OCI-LY1 (cell line): ENCODE measurements around the gene CHN2.

ENCODE experiments used
- H2AFZ ChIP-seq: fragments of 200-600 bp; sonication (generic), shearing (Covaris generic); 2 replicates; pipeline ENCODE4 v1.6.0; 2014; ENCODE audit warnings: antibody characterized with exemption, mild to moderate bottlenecking, low read length
- H3F3A ChIP-seq: fragments of 200-600 bp; sonication (generic), shearing (Covaris generic); 2 replicates; pipeline ENCODE4 v1.6.0; 2014; ENCODE audit warnings: mild to moderate bottlenecking, antibody characterized with exemption, low read length, moderate library complexity; ENCODE audit not compliant: insufficient read depth
- H3K27ac ChIP-seq: fragments of 200-600 bp; sonication (generic); 2 replicates; pipeline ENCODE4 v1.5.1; 2014; ENCODE audit warnings: low read length, mixed run types, mild to moderate bottlenecking, low read depth; ENCODE audit not compliant: poor library complexity, severe bottlenecking
- H3K27me3 ChIP-seq: fragments of 200-600 bp; sonication (generic); 2 replicates; pipeline ENCODE4 v1.6.0; 2014; ENCODE audit warnings: antibody characterized with exemption, mild to moderate bottlenecking, low read length, moderate library complexity; ENCODE audit not compliant: insufficient read depth
- H3K36me3 ChIP-seq: fragments of 200-600 bp; sonication (generic); 2 replicates; pipeline ENCODE4 v1.6.1; 2014; ENCODE audit warnings: mild to moderate bottlenecking, antibody characterized with exemption, low read length, moderate library complexity, mixed read lengths; ENCODE audit not compliant: insufficient read depth
- H3K4me1 ChIP-seq: fragments of 200-600 bp; sonication (generic); 2 replicates; pipeline ENCODE4 v1.5.1; 2014; ENCODE audit warnings: mild to moderate bottlenecking, low read length, moderate library complexity; ENCODE audit not compliant: insufficient read depth, severe bottlenecking
- H3K4me2 ChIP-seq: fragments of 200-600 bp; sonication (generic), shearing (Covaris generic); 2 replicates; pipeline ENCODE4 v1.6.1; 2014; ENCODE audit warnings: low read length
- H3K4me3 ChIP-seq: fragments of 200-600 bp; sonication (generic); 2 replicates; pipeline ENCODE4 v1.5.1; 2014; ENCODE audit warnings: low read length, low read depth, mild to moderate bottlenecking, mixed read lengths; ENCODE audit not compliant: poor library complexity, severe bottlenecking
- H3K79me2 ChIP-seq: fragments of 200-600 bp; shearing (Covaris generic); 2 replicates; pipeline ENCODE4 v1.6.1; 2016; ENCODE audit warnings: mixed run types, low read length, mixed read lengths; ENCODE audit not compliant: insufficient read depth
- H3K9ac ChIP-seq: fragments of 200-600 bp; sonication (generic), shearing (Covaris generic); 2 replicates; pipeline ENCODE4 v1.6.1; 2014; ENCODE audit warnings: mild to moderate bottlenecking, low read length, mixed read lengths
- H3K9me2 ChIP-seq: fragments of 200-600 bp; sonication (generic), shearing (Covaris generic); 2 replicates; pipeline ENCODE4 v1.6.1; 2014; ENCODE audit warnings: low read depth, mild to moderate bottlenecking, low read length, mixed read lengths
- H3K9me3 ChIP-seq: fragments of 200-600 bp; shearing (Covaris generic); 2 replicates; pipeline ENCODE4 v1.6.1; 2014; ENCODE audit warnings: low read length, mixed read lengths
- H4K20me1 ChIP-seq: fragments of 200-600 bp; sonication (generic), shearing (Covaris generic); 2 replicates; pipeline ENCODE4 v1.6.0; 2016; ENCODE audit warnings: mild to moderate bottlenecking, low read length; ENCODE audit not compliant: insufficient read depth
- CTCF ChIP-seq: fragments of 200-600 bp; sonication (generic), shearing (Covaris generic); IDR thresholded peaks from 2 replicates; pipeline ENCODE4 v1.5.1; 2017; ENCODE audit warnings: mild to moderate bottlenecking, antibody characterized with exemption, low read length, moderate library complexity, mixed read lengths
- EZH2 ChIP-seq: fragments of 200-600 bp; sonication (generic), shearing (Covaris generic); IDR thresholded peaks from 2 replicates; pipeline ENCODE4 v1.8.0; 2017; ENCODE audit warnings: borderline replicate concordance, mixed run types, mild to moderate bottlenecking, antibody characterized with exemption, low read length, moderate library complexity, mixed read lengths

CHN2 gene

DNA sequence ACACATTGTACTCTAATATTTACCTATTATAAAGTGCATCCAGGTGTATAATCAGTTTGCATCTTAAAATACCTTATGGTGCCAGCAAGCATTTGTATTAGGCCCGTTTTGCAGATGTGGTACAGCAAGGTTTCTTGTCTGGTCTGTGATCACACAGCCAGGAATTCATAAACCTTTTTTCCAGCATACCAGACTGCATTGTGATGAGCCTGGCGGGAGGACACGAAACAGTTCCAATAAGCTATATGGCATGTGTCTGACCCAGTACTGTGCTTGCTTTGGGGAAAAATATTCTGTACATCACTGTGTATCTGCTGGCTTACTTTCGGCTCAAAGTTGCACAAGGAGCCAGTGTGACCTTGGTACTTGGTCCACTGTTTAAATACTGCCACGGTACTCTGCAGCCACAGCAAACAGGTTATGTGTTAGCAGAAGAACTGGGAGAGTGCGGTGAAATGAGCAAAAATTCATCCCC, 36.3 kb downstream of the CHN2 start:
- Histone ChIP-seq H3K36me3 (no peaks in the 10 kb centered on the region), H3K27ac (no peak overlapping the region), H3K9me3 (no peaks in the 10 kb centered on the region), H3K4me3 (no peak overlapping the region), H3K4me1 (no peaks in the 10 kb centered on the region), H3K9me2 (no peaks in the 10 kb centered on the region), H3K79me2 (no peaks in the 10 kb centered on the region), H4K20me1 (no peaks in the 10 kb centered on the region), H3K27me3 (no peaks in the 10 kb centered on the region), H3F3A (no peaks in the 10 kb centered on the region), H3K9ac (no peak overlapping the region), H2AFZ (no peak overlapping the region), H3K4me2 (no peak overlapping the region)
- TF ChIP-seq CTCF (no peak), EZH2 (no peak)

DNA sequence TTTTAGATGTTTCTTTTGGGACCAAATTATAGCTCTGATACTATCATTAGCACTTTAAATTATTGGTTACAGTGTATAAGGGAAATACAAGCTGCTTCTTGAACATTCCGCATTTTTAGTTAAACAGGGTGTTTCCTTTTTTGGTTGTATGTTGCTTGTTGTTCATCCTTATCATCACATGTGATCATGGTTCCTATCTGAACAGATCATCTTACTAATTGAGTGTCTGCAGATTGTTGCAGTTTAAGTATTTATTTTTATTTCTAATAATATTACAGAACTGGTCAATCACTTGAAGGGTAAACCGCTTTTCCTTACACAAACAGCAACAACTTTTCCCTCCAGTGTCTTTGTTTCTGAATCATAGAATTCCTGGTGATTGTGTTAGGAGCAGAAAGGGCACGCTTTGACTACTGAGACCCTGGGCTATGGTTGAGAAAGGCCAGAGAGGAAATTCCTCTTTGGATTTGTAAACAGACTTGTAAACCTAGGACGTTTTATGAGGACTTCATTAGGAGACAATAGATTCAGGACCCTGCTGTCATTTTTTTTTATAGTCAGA, 37.2 kb downstream of the CHN2 start:
- H3K4me3 ChIP-seq: no peak overlapping the region
- H3K27ac ChIP-seq: no peak overlapping the region
- no peak overlapping the region for H2AFZ ChIP-seq
- H3K9me2 ChIP-seq: no peaks in the 10 kb centered on the region
- H3K9ac ChIP-seq: no peak overlapping the region
- TF ChIP-seq CTCF (no peak), EZH2 (no peak)
- no peaks in the 10 kb centered on the region for H3K79me2 ChIP-seq
- no peaks in the 10 kb centered on the region for H4K20me1 ChIP-seq
- no peaks in the 10 kb centered on the region for H3K36me3 ChIP-seq
- H3F3A ChIP-seq: no peaks in the 10 kb centered on the region
- no peaks in the 10 kb centered on the region for H3K4me1 ChIP-seq
- no peaks in the 10 kb centered on the region for H3K9me3 ChIP-seq
- no peaks in the 10 kb centered on the region for H3K27me3 ChIP-seq
- H3K4me2 ChIP-seq: no peak overlapping the region

- no peaks in the 10 kb centered on the region for H3K27me3 ChIP-seq
- no peak overlapping the region for H3K4me3 ChIP-seq
- no peaks in the 10 kb centered on the region for H3K36me3 ChIP-seq
- H3K27ac ChIP-seq: no peak overlapping the region
- TF ChIP-seq CTCF (no peak), EZH2 (no peak)
- no peaks in the 10 kb centered on the region for H3K4me1 ChIP-seq
- no peaks in the 10 kb centered on the region for H3K9me3 ChIP-seq
- no peak overlapping the region for H2AFZ ChIP-seq
- H3F3A ChIP-seq: no peaks in the 10 kb centered on the region
- H3K4me2 ChIP-seq: no peak overlapping the region
- H4K20me1 ChIP-seq: no peaks in the 10 kb centered on the region
- H3K9me2 ChIP-seq: no peaks in the 10 kb centered on the region
- H3K9ac ChIP-seq: no peak overlapping the region
- H3K79me2 ChIP-seq: no peaks in the 10 kb centered on the region
These were observed 39.9 kb downstream of the CHN2 start for GRCh38 chr7:29234438-29234837.
